H9 (cell line): ENCODE measurements around the gene LEFTY2. TPM values are rescaled to one million over a fixed set of nuclear protein-coding genes. Genes with fewer than 3 reads are reported as not detected.

Source experiments
- DNase-seq: peaks from one replicate; pipeline ENCODE4 v3.0.0-alpha.2; 2017
- H2AFZ ChIP-seq: one replicate; pipeline ENCODE4 v1.6.1; 2013; ENCODE audit warnings: mild to moderate bottlenecking, low read length, control low read depth, moderate library complexity
- H2AK5ac ChIP-seq: 2 replicates; pipeline ENCODE4 v1.6.1; 2013; ENCODE audit warnings: low read length, control low read depth, mixed read lengths; ENCODE audit not compliant: insufficient read length
- H2BK120ac ChIP-seq: one replicate; pipeline ENCODE4 v1.6.1; 2013; ENCODE audit warnings: low read depth, mild to moderate bottlenecking, low read length, control low read depth, inconsistent platforms; ENCODE audit not compliant: poor library complexity, severe bottlenecking
- H2BK12ac ChIP-seq: 2 replicates; pipeline ENCODE4 v1.6.1; 2013; ENCODE audit warnings: low read length, control low read depth, mixed read lengths, low read depth; ENCODE audit not compliant: insufficient read length
- H2BK15ac ChIP-seq: 2 replicates; pipeline ENCODE4 v1.6.1; 2013; ENCODE audit warnings: low read depth, low read length, control low read depth
- H2BK20ac ChIP-seq: one replicate; pipeline ENCODE4 v1.6.1; 2013; ENCODE audit warnings: low read depth, mild to moderate bottlenecking, low read length, control low read depth, inconsistent platforms; ENCODE audit not compliant: poor library complexity, severe bottlenecking
- H2BK5ac ChIP-seq: 2 replicates; pipeline ENCODE4 v1.6.1; 2013; ENCODE audit warnings: low read length, control low read depth, mixed read lengths; ENCODE audit not compliant: insufficient read length
- H3K14ac ChIP-seq: 2 replicates; pipeline ENCODE4 v1.6.1; 2013; ENCODE audit warnings: low read length, control low read depth; ENCODE audit not compliant: insufficient read depth
- H3K18ac ChIP-seq: 2 replicates; pipeline ENCODE4 v1.6.1; 2013; ENCODE audit warnings: low read depth, mild to moderate bottlenecking, mixed read lengths, low read length, control low read depth; ENCODE audit not compliant: insufficient read length
- H3K23ac ChIP-seq: 2 replicates; pipeline ENCODE4 v1.6.1; 2013; ENCODE audit warnings: low read length, control low read depth, mixed read lengths, low read depth; ENCODE audit not compliant: insufficient read length
- H3K23me2 ChIP-seq: 2 replicates; pipeline ENCODE4 v1.6.1; 2013; ENCODE audit warnings: low read depth, mild to moderate bottlenecking, mixed read lengths, low read length, control low read depth; ENCODE audit not compliant: insufficient read length, poor library complexity, severe bottlenecking
- H3K27ac ChIP-seq: 2 replicates; pipeline ENCODE4 v1.5.1; 2013; ENCODE audit warnings: low read length, control low read depth, mixed read lengths, low read depth; ENCODE audit not compliant: insufficient read length
- H3K27me3 ChIP-seq: 2 replicates; pipeline ENCODE4 v1.6.1; 2013; ENCODE audit warnings: low read length, control low read depth, inconsistent platforms; ENCODE audit not compliant: insufficient read depth
- H3K4ac ChIP-seq: 2 replicates; pipeline ENCODE4 v1.6.1; 2013; ENCODE audit warnings: low read depth, mild to moderate bottlenecking, control low read depth, inconsistent platforms, low read length, moderate library complexity
- H3K4me1 ChIP-seq: 2 replicates; pipeline ENCODE4 v1.6.1; 2013; ENCODE audit warnings: low read length, control low read depth, inconsistent platforms; ENCODE audit not compliant: insufficient read depth
- H3K4me2 ChIP-seq: 2 replicates; pipeline ENCODE4 v1.6.1; 2013; ENCODE audit warnings: low read length, control low read depth, mixed read lengths; ENCODE audit not compliant: insufficient read length, insufficient read depth
- H3K56ac ChIP-seq: 2 replicates; pipeline ENCODE4 v1.6.1; 2013; ENCODE audit warnings: low read depth, mild to moderate bottlenecking, mixed read lengths, low read length, control low read depth; ENCODE audit not compliant: insufficient read length
- H3K79me1 ChIP-seq: 2 replicates; pipeline ENCODE4 v1.6.1; 2013; ENCODE audit warnings: low read depth, mild to moderate bottlenecking, moderate library complexity, low read length, control low read depth, inconsistent platforms; ENCODE audit not compliant: insufficient read depth, poor library complexity, severe bottlenecking
- H3K79me2 ChIP-seq: 2 replicates; pipeline ENCODE4 v1.6.1; 2013; ENCODE audit warnings: low read length, control low read depth, inconsistent platforms; ENCODE audit not compliant: insufficient read depth
- H3K9ac ChIP-seq: 2 replicates; pipeline ENCODE4 v1.6.1; 2013; ENCODE audit warnings: low read length, control low read depth, mixed read lengths; ENCODE audit not compliant: insufficient read length; ENCODE audit errors: extremely low read depth
- H3K9me3 ChIP-seq: one replicate; pipeline ENCODE4 v1.6.1; 2013; ENCODE audit warnings: low read depth, low read length, inconsistent platforms; ENCODE audit not compliant: control insufficient read depth
- H3T11ph ChIP-seq: one replicate; pipeline ENCODE4 v1.6.1; 2013; ENCODE audit warnings: mild to moderate bottlenecking, low read length, control low read depth, inconsistent platforms
- H4K20me1 ChIP-seq: one replicate; pipeline ENCODE4 v1.6.1; 2013; ENCODE audit not compliant: control insufficient read depth, insufficient read length, insufficient read depth
- H4K5ac ChIP-seq: 2 replicates; pipeline ENCODE4 v1.6.1; 2013; ENCODE audit warnings: low read depth, mild to moderate bottlenecking, mixed read lengths, low read length, control low read depth; ENCODE audit not compliant: insufficient read length
- H4K8ac ChIP-seq: replicated peaks from 2 replicates; pipeline ENCODE4 v1.6.1; 2013; ENCODE audit warnings: low read length, control low read depth, mixed read lengths, low read depth; ENCODE audit not compliant: insufficient read length
- H4K91ac ChIP-seq: 2 replicates; pipeline ENCODE4 v1.6.1; 2013; ENCODE audit warnings: low read depth, mild to moderate bottlenecking, moderate library complexity, mixed read lengths, low read length, control low read depth; ENCODE audit not compliant: insufficient read length
- H3K27ac Mint-ChIP-seq, 3 experiments: 2 replicates in 2 of 3; 3 replicates in 1 of 3; pipeline ENCODE4 v1.8.0; 2020 to 2021; ENCODE audit warnings: mixed read lengths in 3 of 3, mild to moderate bottlenecking in 1 of 3, moderate library complexity in 1 of 3
- H3K27me3 Mint-ChIP-seq: 2 replicates; pipeline ENCODE4 v1.8.0; 2021; ENCODE audit warnings: low read depth, mild to moderate bottlenecking, moderate library complexity, mixed read lengths
- H3K36me3 Mint-ChIP-seq, 3 experiments: 2 replicates in 2 of 3; 3 replicates in 1 of 3; pipeline ENCODE4 v1.8.0; 2020 to 2021; ENCODE audit warnings: low read depth in 3 of 3, mixed read lengths in 3 of 3; ENCODE audit not compliant: insufficient read depth in 1 of 3
- H3K4me1 Mint-ChIP-seq, 2 experiments: 2 replicates each; pipeline ENCODE4 v1.8.0; 2020; ENCODE audit warnings: mixed read lengths in 2 of 2
- H3K4me3 Mint-ChIP-seq, 2 experiments: 2 replicates in 1 of 2; 3 replicates in 1 of 2; pipeline ENCODE4 v1.8.0; 2020 to 2021; ENCODE audit warnings: mild to moderate bottlenecking in 2 of 2, mixed read lengths in 2 of 2, moderate library complexity in 1 of 2
- H3K9me3 Mint-ChIP-seq, 2 experiments: 2 replicates in 1 of 2; 3 replicates in 1 of 2; pipeline ENCODE4 v1.8.0; 2020; ENCODE audit warnings: mild to moderate bottlenecking in 2 of 2, mixed read lengths in 2 of 2, moderate library complexity in 1 of 2
- WGBS: extraction: QIAGEN DNeasy Blood & Tissue Kit; methylation state at CpG from one replicate; pipeline ENCODE4 v1.1.7; 2013; ENCODE audit warnings: missing lambda C conversion rate, low lambda C conversion rate, mixed read lengths; ENCODE audit not compliant: insufficient read length; ENCODE audit errors: extremely low coverage; 5-methylcytosine and 5-hydroxymethylcytosine counted together
- total RNA-seq: library from RNA; stranded (reverse); gene quantifications from 2 replicates; pipeline ENCODE4 v1.2.1, GENCODE V29; 2021
- TF ChIP-seq, protein P1 (sequence below): fragments of 200-600 bp; sonication (generic); conservative IDR thresholded peaks from 3 replicates; pipeline ENCODE4 v1.8.0; 2021; ENCODE audit warnings: antibody characterized with exemption, mild to moderate bottlenecking

LEFTY2 gene
- total RNA-seq, 1 experiment from 2014 or later = 16.3 TPM

DNA sequence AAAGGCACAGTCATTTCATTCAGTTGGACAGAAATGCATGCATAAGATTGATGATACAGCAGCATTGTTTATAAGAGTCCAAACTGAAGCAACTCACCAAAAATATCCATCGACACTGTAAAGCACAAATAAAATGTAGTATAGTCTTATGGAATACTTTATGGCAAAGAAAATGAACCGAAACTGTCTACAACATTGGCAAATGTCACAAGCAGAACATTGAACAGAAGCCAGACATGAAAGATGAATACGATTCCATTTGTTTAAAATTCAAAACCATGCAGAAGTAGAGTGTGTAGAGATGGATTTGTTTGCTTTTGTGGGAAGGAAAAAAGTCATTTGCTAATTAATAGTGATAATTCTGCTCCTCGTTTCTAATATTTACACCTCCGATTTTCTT is 44.5 kb downstream of the LEFTY2 start:
- H2BK15ac ChIP-seq = no peak overlapping the region
- H2BK12ac ChIP-seq = no peak overlapping the region
- no peak overlapping the region for H3T11ph ChIP-seq
- H4K8ac ChIP-seq = no peak overlapping the region
- H3K79me2 ChIP-seq = no peaks in the 10 kb centered on the region
- H2AK5ac ChIP-seq = no peak overlapping the region
- Mint-ChIP-seq H3K4me1 (peaks cover 38 to 42% of the 10 kb centered on the region in 2 experiments), H3K9me3 (no peaks in the 10 kb centered on the region; a peak in 2 of 5 replicates), H3K27ac (no peak overlapping the region; a peak in 1 of 7 replicates), H3K27me3 (peaks cover 1% of the 10 kb centered on the region; the same call in 1 of the 2 replicates), H3K36me3 (no peaks in the 10 kb centered on the region; a peak in 1 of 7 replicates), H3K4me3 (no peak overlapping the region)
- H4K20me1 ChIP-seq = no peaks in the 10 kb centered on the region
- no CpG with 5 or more reads among the region's 5 CpGs for whole genome bisulfite sequencing
- H2BK5ac ChIP-seq = no peak overlapping the region
- no peak overlapping the region for H3K14ac ChIP-seq
- no peak overlapping the region for H3K56ac ChIP-seq
- TF ChIP-seq, protein P1, sequence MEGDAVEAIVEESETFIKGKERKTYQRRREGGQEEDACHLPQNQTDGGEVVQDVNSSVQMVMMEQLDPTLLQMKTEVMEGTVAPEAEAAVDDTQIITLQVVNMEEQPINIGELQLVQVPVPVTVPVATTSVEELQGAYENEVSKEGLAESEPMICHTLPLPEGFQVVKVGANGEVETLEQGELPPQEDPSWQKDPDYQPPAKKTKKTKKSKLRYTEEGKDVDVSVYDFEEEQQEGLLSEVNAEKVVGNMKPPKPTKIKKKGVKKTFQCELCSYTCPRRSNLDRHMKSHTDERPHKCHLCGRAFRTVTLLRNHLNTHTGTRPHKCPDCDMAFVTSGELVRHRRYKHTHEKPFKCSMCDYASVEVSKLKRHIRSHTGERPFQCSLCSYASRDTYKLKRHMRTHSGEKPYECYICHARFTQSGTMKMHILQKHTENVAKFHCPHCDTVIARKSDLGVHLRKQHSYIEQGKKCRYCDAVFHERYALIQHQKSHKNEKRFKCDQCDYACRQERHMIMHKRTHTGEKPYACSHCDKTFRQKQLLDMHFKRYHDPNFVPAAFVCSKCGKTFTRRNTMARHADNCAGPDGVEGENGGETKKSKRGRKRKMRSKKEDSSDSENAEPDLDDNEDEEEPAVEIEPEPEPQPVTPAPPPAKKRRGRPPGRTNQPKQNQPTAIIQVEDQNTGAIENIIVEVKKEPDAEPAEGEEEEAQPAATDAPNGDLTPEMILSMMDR = no peak
- no peaks in the 10 kb centered on the region for H3K79me1 ChIP-seq
- no peak overlapping the region for H2AFZ ChIP-seq
- H3K27ac ChIP-seq = no peak overlapping the region
- no peak overlapping the region for H3K9ac ChIP-seq
- DNase-seq = no peak
- no peak overlapping the region for H4K5ac ChIP-seq
- H4K91ac ChIP-seq = no peak overlapping the region
- no peaks in the 10 kb centered on the region for H3K9me3 ChIP-seq
- peaks cover 12% of the 10 kb centered on the region; the same call in 1 of the 2 replicates for H3K4me1 ChIP-seq
- H2BK120ac ChIP-seq = no peak overlapping the region
- H3K27me3 ChIP-seq = no peaks in the 10 kb centered on the region
- no peak overlapping the region for H3K23ac ChIP-seq
- no peaks in the 10 kb centered on the region for H3K23me2 ChIP-seq
- H3K4me2 ChIP-seq = no peak overlapping the region
- no peak overlapping the region for H3K18ac ChIP-seq
- H2BK20ac ChIP-seq = no peak overlapping the region
- no peak overlapping the region for H3K4ac ChIP-seq
